ENCODE data around the gene CERCAM.

GRCh38 chr9:128416432-128417019, 4.1 kb upstream of the CERCAM start:
- TF ChIP-seq CTCF (IDR thresholded peaks at IDR 0.05): no peak
- TF ChIP-seq POLR2AphosphoS5 (IDR thresholded peaks at IDR 0.05): no peak

Measured in breast epithelium (tissue), 3 donors.